ENCODE results near the gene DBX2.

DBX2 gene

DNA sequence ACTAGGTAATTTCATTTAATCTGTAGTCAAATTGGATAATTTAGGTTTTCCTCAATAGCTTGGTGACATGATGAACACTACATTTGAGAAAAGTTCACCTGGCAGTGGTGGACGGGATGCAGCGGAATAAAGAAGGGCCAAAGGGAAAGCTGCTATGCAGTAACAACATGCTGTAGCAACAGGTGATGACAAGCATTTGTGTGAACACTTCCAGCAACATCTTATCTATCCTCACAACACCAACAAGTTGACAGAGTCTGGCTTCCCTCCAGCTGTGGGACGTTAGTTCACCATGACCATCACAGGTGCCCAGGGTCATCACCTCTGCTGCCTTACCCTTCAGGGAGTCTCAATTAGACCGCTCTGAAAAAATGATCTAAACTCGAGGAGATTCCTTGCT, 8.3 kb downstream of the DBX2 start:
- Histone ChIP-seq H2AFZ (ENCODE audit: low read depth, low read length, severe bottlenecking) (no peak overlapping the region), H4K20me1 (ENCODE audit: low read depth, low read length) (no peaks in the 10 kb centered on the region), H3K4me2 (ENCODE audit: low read depth, low read length, poor library complexity, severe bottlenecking) (no peak overlapping the region), H3F3A (ENCODE audit: insufficient read depth) (no peaks in the 10 kb centered on the region), H3K27me3 (ENCODE audit: low read length) (no peaks in the 10 kb centered on the region), H3K36me3 (ENCODE audit: low read length) (no peaks in the 10 kb centered on the region), H3K4me3 (ENCODE audit: insufficient read depth, low read length, poor library complexity, severe bottlenecking) (no peak overlapping the region), H3K79me2 (ENCODE audit: insufficient read depth, low read length) (no peaks in the 10 kb centered on the region), H3K9me2 (replicated peaks; ENCODE audit: insufficient read depth, low read length) (no peaks in the 10 kb centered on the region), H3K27ac (ENCODE audit: low read depth, low read length) (no peak overlapping the region), H3K9ac (ENCODE audit: low read length) (no peak overlapping the region), H3K9me3 (ENCODE audit: insufficient read depth, low read length) (no peaks in the 10 kb centered on the region)
- TF ChIP-seq, protein P1, sequence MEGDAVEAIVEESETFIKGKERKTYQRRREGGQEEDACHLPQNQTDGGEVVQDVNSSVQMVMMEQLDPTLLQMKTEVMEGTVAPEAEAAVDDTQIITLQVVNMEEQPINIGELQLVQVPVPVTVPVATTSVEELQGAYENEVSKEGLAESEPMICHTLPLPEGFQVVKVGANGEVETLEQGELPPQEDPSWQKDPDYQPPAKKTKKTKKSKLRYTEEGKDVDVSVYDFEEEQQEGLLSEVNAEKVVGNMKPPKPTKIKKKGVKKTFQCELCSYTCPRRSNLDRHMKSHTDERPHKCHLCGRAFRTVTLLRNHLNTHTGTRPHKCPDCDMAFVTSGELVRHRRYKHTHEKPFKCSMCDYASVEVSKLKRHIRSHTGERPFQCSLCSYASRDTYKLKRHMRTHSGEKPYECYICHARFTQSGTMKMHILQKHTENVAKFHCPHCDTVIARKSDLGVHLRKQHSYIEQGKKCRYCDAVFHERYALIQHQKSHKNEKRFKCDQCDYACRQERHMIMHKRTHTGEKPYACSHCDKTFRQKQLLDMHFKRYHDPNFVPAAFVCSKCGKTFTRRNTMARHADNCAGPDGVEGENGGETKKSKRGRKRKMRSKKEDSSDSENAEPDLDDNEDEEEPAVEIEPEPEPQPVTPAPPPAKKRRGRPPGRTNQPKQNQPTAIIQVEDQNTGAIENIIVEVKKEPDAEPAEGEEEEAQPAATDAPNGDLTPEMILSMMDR (IDR thresholded peaks at IDR 0.05; ENCODE audit: insufficient read depth, low read length, poor library complexity, severe bottlenecking) = no peak
- no peak for TF ChIP-seq EZH2phosphoT487 (conservative IDR thresholded peaks at IDR 0.05; ENCODE audit: low read length)

DNA sequence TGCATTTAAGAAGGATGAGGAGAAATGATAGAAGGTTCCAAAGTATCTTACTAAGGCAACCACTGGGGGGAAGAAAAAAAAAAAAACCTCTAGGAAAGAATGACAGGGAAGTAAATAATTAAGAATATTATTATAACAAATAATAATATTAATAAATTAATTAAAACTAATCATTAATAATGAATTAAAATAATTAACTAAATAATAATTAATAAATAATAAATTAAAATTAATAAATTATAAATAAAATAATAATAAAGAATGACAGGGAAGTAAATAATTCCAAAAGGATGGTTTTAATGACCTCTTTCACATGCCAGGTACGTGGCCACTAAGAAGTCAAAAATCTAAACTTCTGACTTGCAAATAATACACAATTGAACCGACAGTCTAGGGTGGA, 9.9 kb downstream of the DBX2 start:
- Histone ChIP-seq H2AFZ (ENCODE audit: low read depth, low read length, severe bottlenecking) (no peak overlapping the region), H4K20me1 (ENCODE audit: low read depth, low read length) (no peaks in the 10 kb centered on the region), H3K4me3 (ENCODE audit: insufficient read depth, low read length, poor library complexity, severe bottlenecking) (no peak overlapping the region), H3F3A (ENCODE audit: insufficient read depth) (no peaks in the 10 kb centered on the region), H3K9ac (ENCODE audit: low read length) (no peak overlapping the region), H3K27me3 (ENCODE audit: low read length) (no peaks in the 10 kb centered on the region), H3K4me2 (ENCODE audit: low read depth, low read length, poor library complexity, severe bottlenecking) (no peak overlapping the region), H3K36me3 (ENCODE audit: low read length) (no peaks in the 10 kb centered on the region), H3K79me2 (ENCODE audit: insufficient read depth, low read length) (no peaks in the 10 kb centered on the region), H3K9me3 (ENCODE audit: insufficient read depth, low read length) (no peaks in the 10 kb centered on the region), H3K9me2 (replicated peaks; ENCODE audit: insufficient read depth, low read length) (no peaks in the 10 kb centered on the region), H3K27ac (ENCODE audit: low read depth, low read length) (no peak overlapping the region)
- TF ChIP-seq EZH2phosphoT487 (conservative IDR thresholded peaks at IDR 0.05; ENCODE audit: low read length) = no peak
- TF ChIP-seq, protein P1 (IDR thresholded peaks at IDR 0.05; ENCODE audit: insufficient read depth, low read length, poor library complexity, severe bottlenecking) = no peak

DNA sequence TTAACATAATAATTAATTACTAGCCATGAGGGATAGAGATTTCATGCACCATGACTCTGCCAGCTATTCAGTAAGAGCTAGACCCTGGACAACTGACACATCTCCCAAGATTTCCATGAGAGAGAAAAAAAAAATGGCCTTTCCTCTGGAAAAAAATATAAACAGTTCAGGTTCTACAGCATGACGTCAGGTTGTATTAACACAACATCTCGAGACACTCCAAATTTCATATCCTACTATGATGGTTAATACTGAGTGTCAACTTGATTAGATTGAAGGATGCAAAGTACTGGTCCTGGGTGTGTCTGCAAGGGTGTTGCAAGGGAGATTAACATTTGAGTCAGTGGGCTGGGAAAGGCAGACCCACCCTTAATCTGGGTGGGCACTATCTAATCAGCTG, 11.1 kb downstream of the DBX2 start:
- TF ChIP-seq EZH2phosphoT487 (conservative IDR thresholded peaks at IDR 0.05; ENCODE audit: low read length) = no peak
- TF ChIP-seq, protein P1 (IDR thresholded peaks at IDR 0.05; ENCODE audit: insufficient read depth, low read length, poor library complexity, severe bottlenecking) = no peak
- no peaks in the 10 kb centered on the region for H3K79me2 ChIP-seq (ENCODE audit: insufficient read depth, low read length)

More for the DNA sequence above, 11.1 kb downstream of the DBX2 start:
- no peaks in the 10 kb centered on the region for H3K9me3 ChIP-seq (ENCODE audit: insufficient read depth, low read length)
- H3K27ac ChIP-seq (ENCODE audit: low read depth, low read length) = no peak overlapping the region
- no peaks in the 10 kb centered on the region for H3F3A ChIP-seq (ENCODE audit: insufficient read depth)
- H2AFZ ChIP-seq (ENCODE audit: low read depth, low read length, severe bottlenecking) = no peak overlapping the region
- H3K4me3 ChIP-seq (ENCODE audit: insufficient read depth, low read length, poor library complexity, severe bottlenecking) = no peak overlapping the region
- H3K9ac ChIP-seq (ENCODE audit: low read length) = no peak overlapping the region
- no peaks in the 10 kb centered on the region for H3K27me3 ChIP-seq (ENCODE audit: low read length)
- H3K36me3 ChIP-seq (ENCODE audit: low read length) = no peaks in the 10 kb centered on the region
- H4K20me1 ChIP-seq (ENCODE audit: low read depth, low read length) = no peaks in the 10 kb centered on the region
- no peak overlapping the region for H3K4me2 ChIP-seq (ENCODE audit: low read depth, low read length, poor library complexity, severe bottlenecking)
- H3K9me2 ChIP-seq (replicated peaks; ENCODE audit: insufficient read depth, low read length) = no peaks in the 10 kb centered on the region
